ENCODE data around the gene SENP5. TPM values are rescaled to one million over a fixed set of nuclear protein-coding genes. Genes with fewer than 3 reads are reported as not detected.
A peak's percentile ranks its signal among the peaks of the same experiment; 100 is the strongest.

Gene SENP5
- total RNA-seq, 1 experiment from 2014 or later = 33.6 TPM

DNA sequence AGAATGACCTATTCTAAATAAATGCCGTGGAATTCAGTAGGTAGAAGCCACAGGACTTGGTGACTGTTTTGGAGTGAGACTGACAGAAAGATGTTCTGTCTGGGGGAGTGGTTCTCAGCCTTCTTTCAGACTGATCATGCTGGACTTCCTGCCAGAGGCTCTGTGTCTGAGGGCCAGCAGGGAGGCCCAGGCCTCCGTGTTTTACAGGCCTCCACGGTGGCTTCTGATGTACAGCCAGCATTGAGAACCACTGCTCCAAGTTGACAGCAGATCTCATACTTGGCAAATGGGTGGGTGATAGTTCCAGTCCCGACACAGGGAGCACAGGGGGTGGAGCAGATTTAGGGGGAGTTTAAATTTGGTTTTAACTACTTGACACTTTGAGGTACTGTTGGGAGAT lies 107.6 kb downstream of the SENP5 start:
- peaks cover 3% of the 10 kb centered on the region; the same call in 1 of the 2 replicates for H3K9me3 ChIP-seq
- H3K4me1 ChIP-seq = peaks cover 12% of the 10 kb centered on the region; the same call in 1 of the 2 replicates
- no peak overlapping the region for H3K4me3 ChIP-seq (ENCODE audit: low read depth, low read length)
- DNase-seq = no peak
- Mint-ChIP-seq H3K36me3 (ENCODE audit: insufficient read depth, unreplicated experiment) (peaks cover 6% of the 10 kb centered on the region), H3K4me3 (ENCODE audit: unreplicated experiment) (no peak overlapping the region), H3K9me3 (ENCODE audit: unreplicated experiment) (no peaks in the 10 kb centered on the region), H3K4me1 (ENCODE audit: low read depth, unreplicated experiment) (peaks cover 8% of the 10 kb centered on the region), H3K27me3 (ENCODE audit: insufficient read depth, unreplicated experiment) (no peaks in the 10 kb centered on the region), H3K27ac (ENCODE audit: unreplicated experiment) (no peak overlapping the region)
- no TSS peak for BruUV-seq (replicated peaks)
- intact Hi-C loops (cut with micrococcal nuclease; ENCODE audit: unreplicated experiment) = no loop called here
- TF ChIP-seq CTCF (IDR thresholded peaks at IDR 0.05; ENCODE audit: insufficient read depth in 1 of 2, low read depth in 1 of 2, low read length in 1 of 2, severe bottlenecking in 1 of 2, unreplicated experiment in 1 of 2) = no peak
- no peaks in the 10 kb centered on the region for H3K36me3 ChIP-seq (ENCODE audit: control insufficient read depth, insufficient read depth, low read length)
- ChIA-PET CTCF (interaction anchor here (0.6 kb wide), 1 partner anchor 26 kb away, joined by 9 read pairs; no protein-coding TSS in a partner anchor), POLR2A (no interaction called here)
- no peaks in the 10 kb centered on the region for H3K27me3 ChIP-seq (replicated peaks; ENCODE audit: control insufficient read depth, insufficient read depth, low read length)

DNA sequence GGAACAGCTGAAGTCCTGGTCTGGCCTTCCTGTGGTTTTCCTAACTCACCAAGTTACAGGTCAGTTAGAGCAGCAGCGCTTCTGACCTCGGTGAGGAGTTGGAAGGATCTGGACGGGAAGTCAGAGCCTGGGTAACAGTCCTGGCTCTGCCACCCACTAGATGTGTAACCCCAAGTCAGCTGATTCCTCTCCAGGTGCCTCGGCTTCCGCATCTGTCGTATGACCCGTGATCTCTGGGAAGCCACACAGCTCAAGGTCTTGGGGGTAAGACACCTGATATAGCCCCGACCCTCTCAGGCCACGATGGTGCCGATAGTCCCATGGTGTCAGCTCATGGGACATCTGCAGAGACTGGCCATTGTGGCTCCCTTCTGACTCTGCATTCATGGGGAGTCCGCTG lies 109.2 kb downstream of the SENP5 start:
- Mint-ChIP-seq H3K4me1 (ENCODE audit: low read depth, unreplicated experiment) (no peaks in the 10 kb centered on the region), H3K36me3 (ENCODE audit: insufficient read depth, unreplicated experiment) (no peaks in the 10 kb centered on the region), H3K4me3 (ENCODE audit: unreplicated experiment) (no peak overlapping the region), H3K9me3 (ENCODE audit: unreplicated experiment) (no peaks in the 10 kb centered on the region), H3K27ac (ENCODE audit: unreplicated experiment) (no peak overlapping the region), H3K27me3 (ENCODE audit: insufficient read depth, unreplicated experiment) (no peaks in the 10 kb centered on the region)
- ChIA-PET POLR2A (no interaction called here), CTCF (no interaction called here)
- Histone ChIP-seq H3K36me3 (ENCODE audit: control insufficient read depth, insufficient read depth, low read length) (no peaks in the 10 kb centered on the region), H3K9me3 (0 out of 2 replicates have a peak, but pooled peaks cover 7% of the 10 kb centered on the region), H3K4me3 (ENCODE audit: low read depth, low read length) (no peak overlapping the region), H3K4me1 (peaks cover 5% of the 10 kb centered on the region; the same call in 1 of the 2 replicates), H3K27me3 (replicated peaks; ENCODE audit: control insufficient read depth, insufficient read depth, low read length) (no peaks in the 10 kb centered on the region)
- BruUV-seq (replicated peaks) = no TSS peak
- intact Hi-C loops (cut with micrococcal nuclease; ENCODE audit: unreplicated experiment) = no loop called here
- TF ChIP-seq CTCF (IDR thresholded peaks at IDR 0.05; ENCODE audit: insufficient read depth in 1 of 2, low read depth in 1 of 2, low read length in 1 of 2, severe bottlenecking in 1 of 2, unreplicated experiment in 1 of 2) = no peak
- no peak for DNase-seq

- no peak overlapping the region for H3K27ac Mint-ChIP-seq (ENCODE audit: unreplicated experiment)
Measured at GRCh38 chr3:196979545-196979944, 111.8 kb downstream of the SENP5 start.

More at GRCh38 chr3:196979545-196979944, 111.8 kb downstream of the SENP5 start:
- no peaks in the 10 kb centered on the region for H3K27me3 ChIP-seq (replicated peaks; ENCODE audit: control insufficient read depth, insufficient read depth, low read length)
- Mint-ChIP-seq H3K27me3 (ENCODE audit: insufficient read depth, unreplicated experiment) (no peaks in the 10 kb centered on the region), H3K4me3 (ENCODE audit: unreplicated experiment) (no peak overlapping the region), H3K4me1 (ENCODE audit: low read depth, unreplicated experiment) (no peaks in the 10 kb centered on the region), H3K36me3 (ENCODE audit: insufficient read depth, unreplicated experiment) (no peaks in the 10 kb centered on the region), H3K9me3 (ENCODE audit: unreplicated experiment) (peaks cover 18% of the 10 kb centered on the region)
- ChIA-PET CTCF (interaction anchor here (0.7 to 1.4 kb wide), 2 partner anchors 13 to 50 kb away, joined by 4 to 7 read pairs; partner anchors contain the start of gene MELTF), POLR2A (no interaction called here)
- intact Hi-C loops (cut with micrococcal nuclease; ENCODE audit: unreplicated experiment) = no loop called here
- H3K4me1 ChIP-seq = peaks cover 5% of the 10 kb centered on the region; the same call in 1 of the 2 replicates
- no peaks in the 10 kb centered on the region for H3K36me3 ChIP-seq (ENCODE audit: control insufficient read depth, insufficient read depth, low read length)
- peak; percentile 32 to 44 for DNase-seq
- BruUV-seq (replicated peaks) = no TSS peak
- H3K9me3 ChIP-seq = 0 out of 2 replicates have a peak, but pooled peaks cover 9% of the 10 kb centered on the region
- TF ChIP-seq CTCF (IDR thresholded peaks at IDR 0.05; ENCODE audit: insufficient read depth in 1 of 2, low read depth in 1 of 2, low read length in 1 of 2, severe bottlenecking in 1 of 2, unreplicated experiment in 1 of 2) = no peak
- no peak overlapping the region for H3K4me3 ChIP-seq (ENCODE audit: low read depth, low read length)
